Vagina (tissue), 2 donors: ENCODE data around the gene RBBP8.

Experiments used
- POLR2AphosphoS5 ChIP-seq, 2 donors: sonication (generic); formaldehyde crosslinking; IDR thresholded peaks; one replicate each; pipeline ENCODE4 v1.9.0; 2017; ENCODE audit warnings: antibody characterized with exemption in 2 of 2, mild to moderate bottlenecking in 2 of 2, low read depth in 1 of 2; ENCODE audit not compliant: insufficient read depth in 1 of 2
- TF ChIP-seq, protein P1 (sequence below), 3 experiments: fragments of 450-650 bp in 2 of 3; fragments of 200-600 bp in 1 of 3; sonication (generic) in 1 of 3; IDR thresholded peaks; one replicate each; pipeline ENCODE4 v1.5.1; 2017 to 2019; ENCODE audit warnings: antibody characterized with exemption in 3 of 3, mild to moderate bottlenecking in 2 of 3, moderate library complexity in 2 of 3

DNA sequence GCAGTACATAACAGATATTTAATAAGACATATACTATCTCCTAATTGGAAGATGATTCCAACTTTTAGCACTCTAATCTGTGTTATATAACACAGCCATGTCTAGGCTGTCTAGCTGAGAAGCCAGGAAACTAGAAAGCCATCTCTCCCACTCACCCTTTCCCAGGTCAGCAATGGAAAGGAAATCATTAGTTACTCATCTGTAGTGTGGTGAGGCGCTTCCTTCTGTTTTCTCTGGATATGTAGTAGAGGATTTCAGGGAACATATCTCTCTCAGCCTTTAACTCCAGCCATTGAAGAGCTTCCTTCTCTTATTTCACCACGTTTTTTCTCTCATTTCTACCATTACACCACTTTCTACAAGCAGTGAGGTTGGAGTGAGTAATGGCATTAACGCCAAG, 19.4 kb downstream of the RBBP8 start:
- no peak for TF ChIP-seq POLR2AphosphoS5 (IDR thresholded peaks at IDR 0.05; ENCODE audit: insufficient read depth in 1 of 2, low read depth in 1 of 2)
- TF ChIP-seq, protein P1, sequence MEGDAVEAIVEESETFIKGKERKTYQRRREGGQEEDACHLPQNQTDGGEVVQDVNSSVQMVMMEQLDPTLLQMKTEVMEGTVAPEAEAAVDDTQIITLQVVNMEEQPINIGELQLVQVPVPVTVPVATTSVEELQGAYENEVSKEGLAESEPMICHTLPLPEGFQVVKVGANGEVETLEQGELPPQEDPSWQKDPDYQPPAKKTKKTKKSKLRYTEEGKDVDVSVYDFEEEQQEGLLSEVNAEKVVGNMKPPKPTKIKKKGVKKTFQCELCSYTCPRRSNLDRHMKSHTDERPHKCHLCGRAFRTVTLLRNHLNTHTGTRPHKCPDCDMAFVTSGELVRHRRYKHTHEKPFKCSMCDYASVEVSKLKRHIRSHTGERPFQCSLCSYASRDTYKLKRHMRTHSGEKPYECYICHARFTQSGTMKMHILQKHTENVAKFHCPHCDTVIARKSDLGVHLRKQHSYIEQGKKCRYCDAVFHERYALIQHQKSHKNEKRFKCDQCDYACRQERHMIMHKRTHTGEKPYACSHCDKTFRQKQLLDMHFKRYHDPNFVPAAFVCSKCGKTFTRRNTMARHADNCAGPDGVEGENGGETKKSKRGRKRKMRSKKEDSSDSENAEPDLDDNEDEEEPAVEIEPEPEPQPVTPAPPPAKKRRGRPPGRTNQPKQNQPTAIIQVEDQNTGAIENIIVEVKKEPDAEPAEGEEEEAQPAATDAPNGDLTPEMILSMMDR (IDR thresholded peaks at IDR 0.05): no peak
